ENCODE measurements around the gene AREG.

Gene AREG

DNA sequence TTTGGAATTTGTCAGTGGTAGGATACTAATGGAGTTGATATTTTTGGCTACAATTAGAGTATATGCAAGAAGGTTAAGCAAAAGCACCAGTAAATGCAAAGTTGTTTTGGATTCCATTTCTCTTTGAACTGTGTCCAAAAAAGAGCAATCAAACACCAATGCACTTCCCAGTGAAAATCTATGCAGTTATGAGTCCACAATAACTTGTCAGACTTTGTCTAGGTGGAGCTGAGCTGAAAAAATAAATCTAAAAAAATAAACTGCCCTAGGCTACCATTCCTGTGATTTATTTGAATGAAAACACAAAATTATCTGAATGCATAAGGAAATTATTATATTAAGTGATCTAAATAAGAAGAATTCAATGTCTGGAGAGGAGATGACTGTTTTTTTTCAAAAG is 37.0 kb upstream of the AREG start:
- in situ Hi-C loops (cut with HindIII; ENCODE audit: low sequenced_read_pairs) = no loop called here
- TF ChIP-seq, protein P1, sequence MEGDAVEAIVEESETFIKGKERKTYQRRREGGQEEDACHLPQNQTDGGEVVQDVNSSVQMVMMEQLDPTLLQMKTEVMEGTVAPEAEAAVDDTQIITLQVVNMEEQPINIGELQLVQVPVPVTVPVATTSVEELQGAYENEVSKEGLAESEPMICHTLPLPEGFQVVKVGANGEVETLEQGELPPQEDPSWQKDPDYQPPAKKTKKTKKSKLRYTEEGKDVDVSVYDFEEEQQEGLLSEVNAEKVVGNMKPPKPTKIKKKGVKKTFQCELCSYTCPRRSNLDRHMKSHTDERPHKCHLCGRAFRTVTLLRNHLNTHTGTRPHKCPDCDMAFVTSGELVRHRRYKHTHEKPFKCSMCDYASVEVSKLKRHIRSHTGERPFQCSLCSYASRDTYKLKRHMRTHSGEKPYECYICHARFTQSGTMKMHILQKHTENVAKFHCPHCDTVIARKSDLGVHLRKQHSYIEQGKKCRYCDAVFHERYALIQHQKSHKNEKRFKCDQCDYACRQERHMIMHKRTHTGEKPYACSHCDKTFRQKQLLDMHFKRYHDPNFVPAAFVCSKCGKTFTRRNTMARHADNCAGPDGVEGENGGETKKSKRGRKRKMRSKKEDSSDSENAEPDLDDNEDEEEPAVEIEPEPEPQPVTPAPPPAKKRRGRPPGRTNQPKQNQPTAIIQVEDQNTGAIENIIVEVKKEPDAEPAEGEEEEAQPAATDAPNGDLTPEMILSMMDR (IDR thresholded peaks at IDR 0.05; ENCODE audit: low read depth, low read length, missing control alignments) = no peak
- H3K4me3 ChIP-seq (ENCODE audit: low read depth, low read length) = no peak overlapping the region
- no peak for DNase-seq (ENCODE audit: low read depth)

DNA sequence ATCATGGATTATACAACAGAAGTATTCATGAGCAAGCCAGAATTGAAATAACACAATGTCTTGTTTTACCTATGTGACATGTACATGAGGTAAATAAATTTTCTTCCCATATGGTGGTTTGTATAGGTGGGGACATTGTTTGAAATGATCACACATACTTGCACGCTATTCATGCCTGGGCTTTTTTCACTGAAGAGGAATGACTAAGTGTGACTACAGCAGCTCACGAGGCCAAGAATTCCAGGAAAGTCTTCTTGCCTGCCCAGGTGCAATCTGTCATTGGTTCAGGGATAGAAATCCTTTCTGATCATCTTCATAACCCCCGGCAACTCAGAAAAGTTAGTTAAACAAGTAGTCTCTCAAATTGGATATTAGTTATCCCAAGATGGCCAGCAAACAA is 36.3 kb upstream of the AREG start:
- in situ Hi-C loops (cut with HindIII; ENCODE audit: low sequenced_read_pairs) = no loop called here
- DNase-seq (ENCODE audit: low read depth) = no peak
- TF ChIP-seq, protein P1 (IDR thresholded peaks at IDR 0.05; ENCODE audit: low read depth, low read length, missing control alignments) = no peak
- no peak overlapping the region for H3K4me3 ChIP-seq (ENCODE audit: low read depth, low read length)

DNA sequence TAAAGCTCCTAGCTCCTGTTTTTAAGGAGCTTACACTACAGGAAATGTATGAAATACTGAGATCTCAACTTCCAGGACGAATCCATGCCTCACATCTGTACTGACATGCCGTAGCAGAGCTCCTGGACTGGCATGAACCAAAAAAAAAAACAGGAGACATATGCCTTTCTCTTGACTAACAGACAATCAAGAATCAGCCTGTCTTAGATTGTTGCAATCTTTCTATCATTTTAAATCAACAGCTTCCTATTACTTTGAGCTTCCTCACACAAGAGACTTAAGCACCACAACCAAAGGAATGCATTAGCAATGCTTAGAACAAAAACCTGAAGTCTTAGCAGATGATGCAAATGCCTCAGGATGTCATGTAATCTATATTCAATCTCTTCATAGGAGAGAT is 34.7 kb upstream of the AREG start:
- TF ChIP-seq, protein P1 (IDR thresholded peaks at IDR 0.05; ENCODE audit: low read depth, low read length, missing control alignments) = no peak
- H3K4me3 ChIP-seq (ENCODE audit: low read depth, low read length) = no peak overlapping the region
- DNase-seq (ENCODE audit: low read depth) = no peak
- in situ Hi-C loops (cut with HindIII; ENCODE audit: low sequenced_read_pairs) = no loop called here

- no peak overlapping the region for H3K4me3 ChIP-seq (ENCODE audit: low read depth, low read length)
- DNase-seq (ENCODE audit: low read depth) = no peak
- in situ Hi-C loops (cut with HindIII; ENCODE audit: low sequenced_read_pairs) = no loop called here
- TF ChIP-seq, protein P1 (IDR thresholded peaks at IDR 0.05; ENCODE audit: low read depth, low read length, missing control alignments) = no peak
These were observed 32.7 kb upstream of the AREG start for GRCh38 chr4:74412225-74412624.

DNA sequence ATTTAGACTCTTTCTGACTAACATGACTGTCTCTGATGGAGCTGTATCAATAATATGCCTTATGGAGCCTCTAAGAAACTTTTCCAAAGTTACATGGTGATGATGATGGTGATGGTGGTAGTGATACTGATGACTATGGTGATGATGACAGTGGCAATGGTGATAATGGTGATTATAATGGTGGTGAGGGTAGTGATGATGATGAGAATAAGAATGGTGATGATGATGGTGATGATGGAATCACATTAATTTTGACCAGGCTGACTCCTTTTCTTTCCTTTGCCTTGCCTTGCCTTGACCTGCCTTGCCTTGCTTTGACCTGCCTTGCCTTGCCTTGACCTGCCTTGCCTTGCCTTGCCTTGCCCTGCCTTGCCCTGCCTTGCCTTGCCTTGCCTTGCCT is 31.7 kb upstream of the AREG start:
- DNase-seq (ENCODE audit: low read depth) = no peak
- TF ChIP-seq, protein P1 (IDR thresholded peaks at IDR 0.05; ENCODE audit: low read depth, low read length, missing control alignments) = no peak
- in situ Hi-C loops (cut with HindIII; ENCODE audit: low sequenced_read_pairs) = no loop called here
- H3K4me3 ChIP-seq (ENCODE audit: low read depth, low read length) = no peak overlapping the region

- no peak for DNase-seq (ENCODE audit: low read depth)
- in situ Hi-C loops (cut with HindIII; ENCODE audit: low sequenced_read_pairs) = no loop called here
- TF ChIP-seq, protein P1 (IDR thresholded peaks at IDR 0.05; ENCODE audit: low read depth, low read length, missing control alignments) = no peak
- H3K4me3 ChIP-seq (ENCODE audit: low read depth, low read length) = no peak overlapping the region
These were observed 30.7 kb upstream of the AREG start for GRCh38 chr4:74414149-74414809.
